Esophagus squamous epithelium (tissue), 5 donors: ENCODE data around the gene RWDD2A. TPM values are rescaled to one million over a fixed set of nuclear protein-coding genes. Genes with fewer than 3 reads are reported as not detected.

Experiments used
- DNase-seq: peaks from one replicate; lab custom pipeline; 2025; lab: John Stamatoyannopoulos, UW
- H3K27ac ChIP-seq, 4 donors: fragments of 200-600 bp; sonication (generic); one replicate each; pipeline ENCODE4 v1.5.1; 2016 to 2019; ENCODE audit warnings: mild to moderate bottlenecking in 1 of 4
- H3K27me3 ChIP-seq, 4 donors: fragments of 200-600 bp; sonication (generic); 1 replicate in 3 of 4; 2 replicates in 1 of 4; pipeline versions ENCODE4 v1.5.1 to v1.6.0; 2017 to 2021; ENCODE audit warnings: antibody characterized with exemption in 1 of 4
- H3K36me3 ChIP-seq, 3 donors: fragments of 200-600 bp; sonication (generic); one replicate each; pipeline ENCODE4 v1.5.1; 2016 to 2019
- H3K4me1 ChIP-seq, 3 donors: fragments of 200-600 bp; sonication (generic); one replicate each; pipeline ENCODE4 v1.5.1; 2017 to 2019
- H3K4me3 ChIP-seq, 4 donors: fragments of 200-600 bp; sonication (generic); 1 replicate in 3 of 4; 2 replicates in 1 of 4; pipeline ENCODE4 v1.5.1; 2016 to 2019; ENCODE audit warnings: mild to moderate bottlenecking in 2 of 4, moderate library complexity in 1 of 4
- H3K9me3 ChIP-seq, 3 donors: fragments of 200-600 bp; sonication (generic); one replicate each; pipeline ENCODE4 v1.5.1; 2016 to 2019
- POLR2A ChIP-seq, 4 donors: fragments of 450-650 bp; IDR thresholded peaks; one replicate each; pipeline ENCODE4 v1.6.1; 2017; ENCODE audit warnings: antibody characterized with exemption in 4 of 4, mild to moderate bottlenecking in 4 of 4, moderate library complexity in 3 of 4
- WGBS, 2 donors: methylation state at CpG; one replicate each; pipeline ENCODE4 v1.1.5; 2018; 5-methylcytosine and 5-hydroxymethylcytosine counted together
- intact Hi-C: fragments of 100-400 bp; cut with DNase I; formaldehyde crosslinking; loops from one replicate; pipeline ENCODE4 v1.15.0; 2022
- total RNA-seq, 4 donors: library from RNA; depleted of rRNA; stranded (reverse); fragments of >200 nt; gene quantifications; one replicate each; pipeline ENCODE4 v1.1.0, GENCODE V29; 2016
- TF ChIP-seq, protein P1 (sequence below), 6 experiments: fragments of 450-650 bp in 4 of 6; fragments of 200-600 bp in 2 of 6; sonication (generic) in 2 of 6; IDR thresholded peaks; one replicate each; pipeline ENCODE4 v1.5.1; 2016 to 2019; ENCODE audit warnings: antibody characterized with exemption in 6 of 6, mild to moderate bottlenecking in 4 of 6, moderate library complexity in 4 of 6
- donor health status: DM: yes; HTN: yes; CAD: no.

Gene RWDD2A
- total RNA-seq, 4 donors from 2014 or later, result 0.57 to 3.1 (median 0.91) TPM

DNA sequence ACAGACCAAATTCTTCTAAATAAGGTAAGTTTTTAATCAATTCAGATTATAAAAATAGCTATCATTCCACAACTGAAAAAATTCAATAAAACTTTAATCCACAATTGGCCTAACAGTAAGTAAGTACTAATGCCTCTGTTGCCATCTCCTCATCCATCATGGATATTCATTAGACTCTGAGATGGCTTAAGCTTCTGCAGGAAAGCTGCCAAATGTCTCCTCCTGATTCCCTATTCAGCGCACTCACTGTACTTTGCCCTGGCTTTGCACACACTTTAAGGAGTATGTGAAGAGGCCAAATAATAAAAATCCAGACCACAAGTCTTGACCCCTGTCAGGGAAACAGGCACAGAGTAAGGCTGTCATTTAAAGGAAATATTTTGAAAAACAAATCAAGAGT lies 23.6 kb upstream of the RWDD2A start:
- H3K4me3 ChIP-seq, result no peak overlapping the region
- 50 to 81% methylated on average over 1 of the region's 1 CpG for WGBS, 2 donors

DNA sequence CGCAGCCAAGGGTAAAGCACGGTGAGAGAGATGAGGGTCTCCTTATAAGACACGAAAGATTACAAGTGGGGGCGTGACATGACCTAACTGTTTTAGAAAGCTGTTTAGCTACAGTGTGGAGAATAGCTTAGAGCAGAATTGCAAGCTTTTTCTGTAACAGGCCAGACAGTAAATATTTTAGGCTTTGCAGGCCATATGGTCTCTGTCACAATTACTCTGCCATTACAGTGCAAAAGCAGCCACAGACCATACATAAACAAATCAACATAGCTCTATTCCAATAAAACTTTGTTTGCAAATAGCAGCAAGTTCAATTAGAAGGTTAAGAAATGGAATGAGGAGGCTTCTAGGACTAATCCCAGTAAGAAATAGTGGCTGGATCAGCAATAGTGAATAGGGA lies 16.9 kb upstream of the RWDD2A start:
- no peaks in the 10 kb centered on the region for H3K9me3 ChIP-seq
- intact Hi-C loops, result no loop called here
- no peak for TF ChIP-seq POLR2A (IDR thresholded peaks at IDR 0.05)
- TF ChIP-seq, protein P1, sequence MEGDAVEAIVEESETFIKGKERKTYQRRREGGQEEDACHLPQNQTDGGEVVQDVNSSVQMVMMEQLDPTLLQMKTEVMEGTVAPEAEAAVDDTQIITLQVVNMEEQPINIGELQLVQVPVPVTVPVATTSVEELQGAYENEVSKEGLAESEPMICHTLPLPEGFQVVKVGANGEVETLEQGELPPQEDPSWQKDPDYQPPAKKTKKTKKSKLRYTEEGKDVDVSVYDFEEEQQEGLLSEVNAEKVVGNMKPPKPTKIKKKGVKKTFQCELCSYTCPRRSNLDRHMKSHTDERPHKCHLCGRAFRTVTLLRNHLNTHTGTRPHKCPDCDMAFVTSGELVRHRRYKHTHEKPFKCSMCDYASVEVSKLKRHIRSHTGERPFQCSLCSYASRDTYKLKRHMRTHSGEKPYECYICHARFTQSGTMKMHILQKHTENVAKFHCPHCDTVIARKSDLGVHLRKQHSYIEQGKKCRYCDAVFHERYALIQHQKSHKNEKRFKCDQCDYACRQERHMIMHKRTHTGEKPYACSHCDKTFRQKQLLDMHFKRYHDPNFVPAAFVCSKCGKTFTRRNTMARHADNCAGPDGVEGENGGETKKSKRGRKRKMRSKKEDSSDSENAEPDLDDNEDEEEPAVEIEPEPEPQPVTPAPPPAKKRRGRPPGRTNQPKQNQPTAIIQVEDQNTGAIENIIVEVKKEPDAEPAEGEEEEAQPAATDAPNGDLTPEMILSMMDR (IDR thresholded peaks at IDR 0.05), result no peak
- H3K27ac ChIP-seq, result no peak overlapping the region
- no peaks in the 10 kb centered on the region for H3K4me1 ChIP-seq
- DNase-seq, result no peak
- 75 to 87% methylated on average over 4 of the region's 4 CpGs for WGBS, 2 donors
- no peak overlapping the region for H3K4me3 ChIP-seq
- peaks cover 4 to 95% (median 11%) of the 10 kb centered on the region in 3 donors for H3K36me3 ChIP-seq
- H3K27me3 ChIP-seq, result no peaks in the 10 kb centered on the region

More for the DNA sequence above, 23.6 kb upstream of the RWDD2A start:
- Histone ChIP-seq H3K9me3 (no peaks in the 10 kb centered on the region), H3K27me3 (no peaks in the 10 kb centered on the region), H3K27ac (no peak overlapping the region), H3K4me1 (peaks cover 0 to 5% (median 0%) of the 10 kb centered on the region in 3 donors), H3K36me3 (peaks cover 5 to 100% (median 29%) of the 10 kb centered on the region in 3 donors)
- no peak for DNase-seq
- no peak for TF ChIP-seq POLR2A (IDR thresholded peaks at IDR 0.05)
- TF ChIP-seq, protein P1 (IDR thresholded peaks at IDR 0.05), result no peak
- intact Hi-C loops, result no loop called here

DNA sequence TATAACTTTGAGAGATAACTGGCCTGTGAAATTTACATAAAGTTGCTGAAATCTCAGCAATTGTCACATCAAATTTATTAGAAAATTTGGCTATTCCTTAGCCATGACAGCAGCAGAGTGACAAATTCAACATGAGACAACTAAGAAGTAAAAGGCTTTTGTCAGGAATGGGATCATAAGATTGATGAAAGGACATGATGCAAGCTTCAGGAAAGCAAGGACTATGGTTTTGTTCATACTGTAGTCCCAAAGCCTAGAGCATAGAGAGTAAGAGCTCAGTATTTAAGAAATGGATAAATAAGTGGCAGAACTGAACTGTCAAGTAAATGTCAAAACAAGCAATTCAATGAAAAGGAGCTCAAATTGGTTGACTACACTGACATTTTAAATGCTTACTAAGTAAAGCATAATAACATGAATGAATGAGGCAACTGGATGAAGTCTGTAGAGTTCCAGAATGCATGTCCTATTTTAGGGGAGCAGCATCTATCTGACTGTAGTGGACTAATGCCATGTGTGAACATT lies 12.7 kb upstream of the RWDD2A start:
- Histone ChIP-seq H3K27me3 (no peaks in the 10 kb centered on the region), H3K36me3 (peaks cover 4 to 92% (median 11%) of the 10 kb centered on the region in 3 donors), H3K4me1 (no peaks in the 10 kb centered on the region), H3K9me3 (no peaks in the 10 kb centered on the region), H3K4me3 (no peak overlapping the region), H3K27ac (no peak overlapping the region)
- intact Hi-C loops, result no loop called here
- DNase-seq, result no peak
- no peak for TF ChIP-seq POLR2A (IDR thresholded peaks at IDR 0.05)
- TF ChIP-seq, protein P1 (IDR thresholded peaks at IDR 0.05), result no peak

DNA sequence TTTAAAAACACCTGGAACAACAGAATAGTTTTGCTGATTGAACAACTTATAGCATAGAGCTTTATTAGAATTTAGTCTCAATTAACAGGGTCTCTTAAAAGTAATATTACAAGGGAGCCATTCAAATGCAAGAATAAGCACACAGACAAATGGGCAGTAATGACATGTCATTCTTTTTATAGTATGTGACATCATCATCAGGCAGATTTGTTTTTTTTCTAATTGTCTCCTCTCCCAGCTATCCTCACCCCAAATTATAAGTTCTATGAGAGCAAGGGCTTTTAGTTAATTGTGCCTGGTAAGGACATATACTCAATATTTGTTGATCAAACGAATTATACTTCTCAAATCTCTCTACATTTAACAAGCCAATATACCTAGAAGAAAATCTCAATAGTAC lies 11.0 kb upstream of the RWDD2A start:
- no peaks in the 10 kb centered on the region for H3K9me3 ChIP-seq
- H3K4me3 ChIP-seq, result no peak overlapping the region
- DNase-seq, result no peak
- no peak overlapping the region for H3K27ac ChIP-seq
- 70 to 80% methylated on average over 1 of the region's 1 CpG for WGBS, 2 donors
- intact Hi-C loops, result no loop called here
- TF ChIP-seq, protein P1 (IDR thresholded peaks at IDR 0.05), result no peak
- no peak for TF ChIP-seq POLR2A (IDR thresholded peaks at IDR 0.05)
- H3K27me3 ChIP-seq, result no peaks in the 10 kb centered on the region
- H3K4me1 ChIP-seq, result no peaks in the 10 kb centered on the region
- peaks cover 4 to 94% (median 15%) of the 10 kb centered on the region in 3 donors for H3K36me3 ChIP-seq

DNA sequence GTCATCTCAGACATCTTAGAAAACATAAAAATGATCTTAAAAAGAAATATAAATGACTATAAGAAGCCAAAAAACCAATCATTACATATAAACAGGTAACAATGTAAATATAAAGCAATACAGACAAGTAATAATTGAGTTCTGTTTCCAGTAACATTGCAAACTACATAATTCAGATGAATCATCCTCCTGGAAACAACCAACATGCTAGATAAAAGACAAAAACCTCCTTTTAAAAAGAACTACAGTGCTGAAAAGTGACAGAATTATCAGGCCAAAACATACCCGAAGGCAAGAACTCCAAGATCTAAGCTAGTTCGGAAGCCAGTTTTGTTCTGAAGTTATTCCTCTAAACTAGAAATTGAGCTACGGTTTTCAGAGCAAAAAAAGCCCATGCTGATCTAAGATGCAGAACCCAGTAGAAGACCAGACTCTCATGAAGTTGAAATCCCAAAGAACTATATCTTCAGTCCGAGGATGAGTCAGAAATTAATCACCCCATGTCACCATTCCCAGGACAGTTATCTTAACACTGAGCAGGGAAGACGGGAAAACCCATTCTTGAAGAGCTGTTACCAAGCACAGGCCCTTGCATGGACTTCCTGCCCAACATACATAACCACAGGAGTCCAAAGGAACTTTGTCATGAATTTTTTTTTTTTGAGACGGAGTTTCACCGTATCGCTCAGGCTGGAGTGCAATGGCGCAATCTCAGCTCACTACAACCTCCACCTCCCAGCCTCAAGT lies 9.9 kb upstream of the RWDD2A start:
- H3K4me3 ChIP-seq, result no peak overlapping the region
- no peaks in the 10 kb centered on the region for H3K9me3 ChIP-seq
- no peaks in the 10 kb centered on the region for H3K4me1 ChIP-seq
- H3K27ac ChIP-seq, result no peak overlapping the region
- no peak for TF ChIP-seq POLR2A (IDR thresholded peaks at IDR 0.05)
- TF ChIP-seq, protein P1 (IDR thresholded peaks at IDR 0.05), result no peak
- no peaks in the 10 kb centered on the region for H3K27me3 ChIP-seq
- 57 to 82% methylated on average over 9 of the region's 9 CpGs for WGBS, 2 donors
- no peak for DNase-seq
- intact Hi-C loops, result no loop called here
- H3K36me3 ChIP-seq, result peaks cover 4 to 94% (median 15%) of the 10 kb centered on the region in 3 donors
